Measurements from ENCODE around the gene APOM. TPM values are rescaled to one million over a fixed set of nuclear protein-coding genes. Genes with fewer than 3 reads are reported as not detected.

Gene APOM
- total and polyA plus RNA-seq, 4 donors, result 89.8 to 587 (median 173) TPM

DNA sequence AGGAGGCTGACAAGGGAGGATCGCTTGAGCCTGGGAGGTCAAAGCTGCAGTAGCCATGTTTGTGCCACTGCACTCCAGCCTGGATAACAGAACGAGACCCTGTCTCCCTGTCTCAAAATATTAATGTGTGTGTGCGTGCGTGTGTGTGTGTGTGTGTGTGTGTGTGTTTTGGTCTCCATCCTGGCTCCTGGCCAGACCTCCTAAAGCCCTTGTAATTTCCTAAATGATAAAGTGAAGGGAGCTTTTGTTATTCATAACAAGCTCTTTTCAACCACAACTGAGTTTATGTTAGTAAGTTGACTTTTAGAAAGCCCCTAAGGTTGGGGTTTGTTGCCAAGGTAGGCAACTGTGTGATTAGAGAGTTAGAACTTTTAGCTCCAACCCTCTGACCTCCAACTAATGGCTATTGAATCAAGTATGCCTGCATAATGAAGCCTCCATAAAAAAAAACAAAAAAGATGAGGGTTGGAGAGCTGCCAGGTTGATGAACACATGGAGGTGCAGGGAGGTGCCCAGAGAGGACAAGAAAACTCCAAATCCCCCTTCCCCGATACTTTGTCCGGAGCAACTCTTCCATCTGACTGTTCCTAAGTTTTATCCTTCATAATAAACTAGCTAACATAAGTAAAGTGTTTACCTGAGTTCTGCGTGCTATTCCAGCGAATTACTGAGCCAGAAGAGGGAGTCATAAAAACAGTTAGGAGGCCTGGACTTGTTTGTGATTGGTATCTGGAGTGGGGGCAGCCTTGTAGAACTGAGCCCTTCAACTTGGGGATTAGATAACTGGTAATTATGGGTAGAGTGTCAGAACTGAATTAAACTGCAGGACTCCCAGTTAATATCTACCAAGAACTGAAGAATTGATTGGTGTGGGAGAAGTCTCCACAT lies 45.9 kb upstream of the APOM start:
- Histone ChIP-seq H3K27me3 (ENCODE audit: control insufficient read depth in 4 of 4, insufficient read depth in 4 of 4, low read length in 3 of 4) (no peaks in the 10 kb centered on the region), H3K4me3 (ENCODE audit: low read depth in 1 of 3, low read length in 3 of 3) (no peak overlapping the region), H3K9ac (ENCODE audit: low read depth in 1 of 2, low read length in 2 of 2) (no peak overlapping the region), H3K27ac (ENCODE audit: low read depth in 1 of 2, low read length in 2 of 2) (no peak overlapping the region), H3K36me3 (ENCODE audit: control insufficient read depth in 4 of 4, insufficient read depth in 3 of 4, low read depth in 1 of 4, low read length in 3 of 4) (no peaks in the 10 kb centered on the region), H3K9me3 (ENCODE audit: control insufficient read depth in 4 of 4, low read length in 3 of 4) (no peaks in the 10 kb centered on the region), H3K4me1 (ENCODE audit: control insufficient read depth in 4 of 4, insufficient read depth in 4 of 4, low read length in 3 of 4) (peaks cover 0 to 8% (median 8%) of the 10 kb centered on the region in 4 donors)
- TF ChIP-seq, protein P1, sequence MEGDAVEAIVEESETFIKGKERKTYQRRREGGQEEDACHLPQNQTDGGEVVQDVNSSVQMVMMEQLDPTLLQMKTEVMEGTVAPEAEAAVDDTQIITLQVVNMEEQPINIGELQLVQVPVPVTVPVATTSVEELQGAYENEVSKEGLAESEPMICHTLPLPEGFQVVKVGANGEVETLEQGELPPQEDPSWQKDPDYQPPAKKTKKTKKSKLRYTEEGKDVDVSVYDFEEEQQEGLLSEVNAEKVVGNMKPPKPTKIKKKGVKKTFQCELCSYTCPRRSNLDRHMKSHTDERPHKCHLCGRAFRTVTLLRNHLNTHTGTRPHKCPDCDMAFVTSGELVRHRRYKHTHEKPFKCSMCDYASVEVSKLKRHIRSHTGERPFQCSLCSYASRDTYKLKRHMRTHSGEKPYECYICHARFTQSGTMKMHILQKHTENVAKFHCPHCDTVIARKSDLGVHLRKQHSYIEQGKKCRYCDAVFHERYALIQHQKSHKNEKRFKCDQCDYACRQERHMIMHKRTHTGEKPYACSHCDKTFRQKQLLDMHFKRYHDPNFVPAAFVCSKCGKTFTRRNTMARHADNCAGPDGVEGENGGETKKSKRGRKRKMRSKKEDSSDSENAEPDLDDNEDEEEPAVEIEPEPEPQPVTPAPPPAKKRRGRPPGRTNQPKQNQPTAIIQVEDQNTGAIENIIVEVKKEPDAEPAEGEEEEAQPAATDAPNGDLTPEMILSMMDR (IDR thresholded peaks at IDR 0.05; ENCODE audit: low read depth, low read length, missing input control), result no peak
- TF ChIP-seq, protein P2, sequence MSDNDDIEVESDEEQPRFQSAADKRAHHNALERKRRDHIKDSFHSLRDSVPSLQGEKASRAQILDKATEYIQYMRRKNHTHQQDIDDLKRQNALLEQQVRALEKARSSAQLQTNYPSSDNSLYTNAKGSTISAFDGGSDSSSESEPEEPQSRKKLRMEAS (IDR thresholded peaks at IDR 0.05), result no peak
- TF ChIP-seq EGR1 (IDR thresholded peaks at IDR 0.05; ENCODE audit: low read depth in 2 of 2), result no peak
- no peak for TF ChIP-seq FOXA1 (IDR thresholded peaks at IDR 0.05)
- TF ChIP-seq, protein P3, sequence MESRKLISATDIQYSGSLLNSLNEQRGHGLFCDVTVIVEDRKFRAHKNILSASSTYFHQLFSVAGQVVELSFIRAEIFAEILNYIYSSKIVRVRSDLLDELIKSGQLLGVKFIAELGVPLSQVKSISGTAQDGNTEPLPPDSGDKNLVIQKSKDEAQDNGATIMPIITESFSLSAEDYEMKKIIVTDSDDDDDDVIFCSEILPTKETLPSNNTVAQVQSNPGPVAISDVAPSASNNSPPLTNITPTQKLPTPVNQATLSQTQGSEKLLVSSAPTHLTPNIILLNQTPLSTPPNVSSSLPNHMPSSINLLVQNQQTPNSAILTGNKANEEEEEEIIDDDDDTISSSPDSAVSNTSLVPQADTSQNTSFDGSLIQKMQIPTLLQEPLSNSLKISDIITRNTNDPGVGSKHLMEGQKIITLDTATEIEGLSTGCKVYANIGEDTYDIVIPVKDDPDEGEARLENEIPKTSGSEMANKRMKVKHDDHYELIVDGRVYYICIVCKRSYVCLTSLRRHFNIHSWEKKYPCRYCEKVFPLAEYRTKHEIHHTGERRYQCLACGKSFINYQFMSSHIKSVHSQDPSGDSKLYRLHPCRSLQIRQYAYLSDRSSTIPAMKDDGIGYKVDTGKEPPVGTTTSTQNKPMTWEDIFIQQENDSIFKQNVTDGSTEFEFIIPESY (IDR thresholded peaks at IDR 0.05), result no peak
- DNase-seq (ENCODE audit: low spot score), result no peak
- WGBS, result 78% methylated on average over 8 of the region's 8 CpGs

DNA sequence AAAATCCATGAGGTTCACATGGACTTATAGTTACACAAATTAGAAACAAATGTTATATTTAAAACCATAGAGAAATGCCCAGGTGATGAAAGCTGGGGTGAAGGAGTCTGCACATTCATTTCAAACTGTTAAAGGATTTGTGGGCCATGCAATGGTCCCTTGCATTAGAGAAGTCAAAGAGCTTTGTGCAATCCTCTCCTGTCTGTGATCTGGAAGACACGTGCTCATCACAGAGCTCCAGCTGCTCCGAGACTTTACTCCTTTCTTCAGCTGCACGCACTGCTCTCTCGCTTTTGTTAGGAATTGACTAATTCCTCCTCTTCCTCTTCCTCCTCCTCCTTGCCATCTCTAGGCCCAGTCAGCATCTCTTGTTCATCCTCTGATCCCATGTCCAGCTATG lies 44.7 kb upstream of the APOM start:
- Histone ChIP-seq H3K27me3 (ENCODE audit: control insufficient read depth in 4 of 4, insufficient read depth in 4 of 4, low read length in 3 of 4) (no peaks in the 10 kb centered on the region), H3K4me3 (ENCODE audit: low read depth in 1 of 3, low read length in 3 of 3) (no peak overlapping the region), H3K4me1 (ENCODE audit: control insufficient read depth in 4 of 4, insufficient read depth in 4 of 4, low read length in 3 of 4) (peaks cover 3 to 16% (median 12%) of the 10 kb centered on the region in 4 donors), H3K27ac (ENCODE audit: low read depth in 1 of 2, low read length in 2 of 2) (no peak overlapping the region), H3K36me3 (ENCODE audit: control insufficient read depth in 4 of 4, insufficient read depth in 3 of 4, low read depth in 1 of 4, low read length in 3 of 4) (no peaks in the 10 kb centered on the region), H3K9me3 (ENCODE audit: control insufficient read depth in 4 of 4, low read length in 3 of 4) (no peaks in the 10 kb centered on the region), H3K9ac (ENCODE audit: low read depth in 1 of 2, low read length in 2 of 2) (no peak overlapping the region)
- DNase-seq (ENCODE audit: low spot score), result no peak
- no peak for TF ChIP-seq RAD21 (IDR thresholded peaks at IDR 0.05)
- TF ChIP-seq, protein P1 (IDR thresholded peaks at IDR 0.05; ENCODE audit: low read depth, low read length, missing input control), result no peak
- no peak for TF ChIP-seq NR2F2 (IDR thresholded peaks at IDR 0.05)
- TF ChIP-seq, protein P4, sequence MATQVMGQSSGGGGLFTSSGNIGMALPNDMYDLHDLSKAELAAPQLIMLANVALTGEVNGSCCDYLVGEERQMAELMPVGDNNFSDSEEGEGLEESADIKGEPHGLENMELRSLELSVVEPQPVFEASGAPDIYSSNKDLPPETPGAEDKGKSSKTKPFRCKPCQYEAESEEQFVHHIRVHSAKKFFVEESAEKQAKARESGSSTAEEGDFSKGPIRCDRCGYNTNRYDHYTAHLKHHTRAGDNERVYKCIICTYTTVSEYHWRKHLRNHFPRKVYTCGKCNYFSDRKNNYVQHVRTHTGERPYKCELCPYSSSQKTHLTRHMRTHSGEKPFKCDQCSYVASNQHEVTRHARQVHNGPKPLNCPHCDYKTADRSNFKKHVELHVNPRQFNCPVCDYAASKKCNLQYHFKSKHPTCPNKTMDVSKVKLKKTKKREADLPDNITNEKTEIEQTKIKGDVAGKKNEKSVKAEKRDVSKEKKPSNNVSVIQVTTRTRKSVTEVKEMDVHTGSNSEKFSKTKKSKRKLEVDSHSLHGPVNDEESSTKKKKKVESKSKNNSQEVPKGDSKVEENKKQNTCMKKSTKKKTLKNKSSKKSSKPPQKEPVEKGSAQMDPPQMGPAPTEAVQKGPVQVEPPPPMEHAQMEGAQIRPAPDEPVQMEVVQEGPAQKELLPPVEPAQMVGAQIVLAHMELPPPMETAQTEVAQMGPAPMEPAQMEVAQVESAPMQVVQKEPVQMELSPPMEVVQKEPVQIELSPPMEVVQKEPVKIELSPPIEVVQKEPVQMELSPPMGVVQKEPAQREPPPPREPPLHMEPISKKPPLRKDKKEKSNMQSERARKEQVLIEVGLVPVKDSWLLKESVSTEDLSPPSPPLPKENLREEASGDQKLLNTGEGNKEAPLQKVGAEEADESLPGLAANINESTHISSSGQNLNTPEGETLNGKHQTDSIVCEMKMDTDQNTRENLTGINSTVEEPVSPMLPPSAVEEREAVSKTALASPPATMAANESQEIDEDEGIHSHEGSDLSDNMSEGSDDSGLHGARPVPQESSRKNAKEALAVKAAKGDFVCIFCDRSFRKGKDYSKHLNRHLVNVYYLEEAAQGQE (IDR thresholded peaks at IDR 0.05), result no peak
- TF ChIP-seq FOXA2 (IDR thresholded peaks at IDR 0.05), result no peak
- TF ChIP-seq JUND (IDR thresholded peaks at IDR 0.05), result no peak
- no peak for TF ChIP-seq FOXA1 (IDR thresholded peaks at IDR 0.05)
- TF ChIP-seq HNF4G (IDR thresholded peaks at IDR 0.05), result no peak
- TF ChIP-seq, protein P3 (IDR thresholded peaks at IDR 0.05), result no peak
- TF ChIP-seq SP1 (IDR thresholded peaks at IDR 0.05), result no peak
- no peak for TF ChIP-seq EGR1 (IDR thresholded peaks at IDR 0.05; ENCODE audit: low read depth in 2 of 2)
- no peak for TF ChIP-seq RXRA (IDR thresholded peaks at IDR 0.05)
- TF ChIP-seq, protein P2 (IDR thresholded peaks at IDR 0.05), result no peak
- no peak for TF ChIP-seq HNF4A (conservative IDR thresholded peaks at IDR 0.05)
- TF ChIP-seq YY1 (IDR thresholded peaks at IDR 0.05), result no peak
- TF ChIP-seq, protein P5, sequence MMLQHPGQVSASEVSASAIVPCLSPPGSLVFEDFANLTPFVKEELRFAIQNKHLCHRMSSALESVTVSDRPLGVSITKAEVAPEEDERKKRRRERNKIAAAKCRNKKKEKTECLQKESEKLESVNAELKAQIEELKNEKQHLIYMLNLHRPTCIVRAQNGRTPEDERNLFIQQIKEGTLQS (IDR thresholded peaks at IDR 0.05), result no peak
- TF ChIP-seq TAF1 (conservative IDR thresholded peaks at IDR 0.05), result no peak
- no peak for TF ChIP-seq GABPA (IDR thresholded peaks at IDR 0.05 in 1 of 2, conservative IDR thresholded peaks at IDR 0.05 in 1 of 2)
- 90% methylated on average over 4 of the region's 4 CpGs for WGBS

All from liver (tissue), 9 donors.